Heart left ventricle (tissue), 13 donors: ENCODE measurements around the gene TIMM17A.

Experiments used
- CTCF ChIP-seq, 12 donors: fragments of 200-600 bp; sonication (generic) in 4 of 12; IDR thresholded peaks; one replicate each; pipeline versions ENCODE4 v1.5.0 to v1.8.0; 2018 to 2022; ENCODE audit warnings: antibody characterized with exemption in 12 of 12, mild to moderate bottlenecking in 5 of 12
- POLR2A ChIP-seq, 2 donors: fragments of 450-650 bp; IDR thresholded peaks; one replicate each; pipeline ENCODE4 v1.6.1; 2017; ENCODE audit warnings: antibody characterized with exemption in 2 of 2, mild to moderate bottlenecking in 2 of 2, moderate library complexity in 2 of 2
- donor health status: ischemic (EF 13 %, LVEDD 7.1; RV severe dilation, severe dysfunction).
- donor health status: DM: no; HTN: yes; CAD: no.
- donor health status: DM: no; HTN: no; CAD: no.
- donor health status: ischemic (EF 25% LVEDD 6.9; RV normal size, moderate dysfunction).
- donor health status: ischemic (EF 25% LVEDD 5.7; RV mildly dilated, moderate dysfunction).
- donor health status: ischemic (EF 35%, LVEDD 5.7; RV mildly dilated, moderate dysfunction).
- donor health status: nonischemic (EF 11% LVEDD 7.7; RV severe dilation, severe dysfunction).
- donor health status: DM: yes; HTN: yes; CAD: no.
- donor health status: PGD.
- donor health status: ischemic (EF 29% LVEDD 5.4; RV normal size, mild dysfunction).
- donor health status: nonischemic (EF 23%, LVEDD 6.1; RV moderate dilation, normal function).

DNA sequence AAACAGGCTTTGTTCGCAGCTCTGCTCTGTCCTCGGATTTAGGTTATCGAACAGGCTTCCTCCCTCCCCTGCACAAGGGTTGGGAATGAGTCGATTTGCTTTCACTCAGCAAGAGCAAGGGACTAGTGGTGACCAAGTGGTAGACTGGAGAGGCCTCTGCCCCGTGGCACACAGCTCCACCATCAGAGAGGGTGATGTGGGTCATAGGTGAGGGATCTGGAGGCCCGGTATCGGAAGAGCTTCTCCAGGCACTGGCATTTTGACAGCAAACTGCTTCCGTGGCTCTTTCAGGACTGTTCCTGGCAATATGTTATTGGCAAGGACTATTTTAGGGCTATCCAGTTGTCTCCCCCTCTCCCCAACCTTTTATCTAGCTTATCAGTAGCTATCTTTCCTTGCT lies 52.0 kb downstream of the TIMM17A start:
- TF ChIP-seq CTCF (IDR thresholded peaks at IDR 0.05) (no peak), POLR2A (IDR thresholded peaks at IDR 0.05) (no peak)
